ENCODE data around the gene ID4.

DNA sequence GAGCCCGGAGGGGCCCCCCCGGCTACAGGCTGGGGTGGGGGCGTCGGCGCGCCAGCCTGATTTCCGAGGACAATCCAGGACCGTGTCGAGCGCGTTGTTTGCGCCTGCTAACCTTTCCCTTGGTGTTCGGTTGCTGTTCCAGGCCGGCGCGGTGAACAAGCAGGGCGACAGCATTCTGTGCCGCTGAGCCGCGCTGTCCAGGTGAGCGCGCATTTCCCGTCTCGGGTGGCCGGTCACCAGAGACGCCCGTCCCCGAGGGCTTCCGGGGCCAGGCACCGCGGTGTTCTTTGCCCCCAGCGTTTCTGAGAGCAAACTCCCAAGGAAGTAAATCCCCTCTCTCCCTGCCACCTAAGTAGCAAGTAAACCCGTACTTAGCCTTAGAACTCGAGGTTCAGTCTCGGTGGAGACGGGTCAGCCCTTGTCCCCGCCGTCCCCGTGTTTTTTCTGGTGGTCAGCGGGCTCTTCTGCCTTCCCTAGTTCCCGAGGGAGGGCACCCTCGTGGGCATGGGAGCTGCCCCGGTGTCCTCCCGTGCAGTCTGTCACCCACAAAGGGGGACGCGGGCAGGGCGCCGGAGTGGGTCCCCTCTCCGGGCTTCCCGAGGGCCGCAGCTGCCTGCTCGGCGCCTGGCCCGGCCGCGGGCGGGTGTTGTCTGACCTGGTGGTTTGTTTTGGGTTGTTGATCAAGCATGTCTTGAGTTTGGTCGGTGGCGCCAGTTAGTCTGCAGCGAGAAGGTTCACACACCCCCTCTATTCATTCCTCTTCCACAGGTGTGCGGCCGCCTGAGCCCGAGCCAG is 1.5 kb downstream of the ID4 start:
- TF ChIP-seq, protein P1, sequence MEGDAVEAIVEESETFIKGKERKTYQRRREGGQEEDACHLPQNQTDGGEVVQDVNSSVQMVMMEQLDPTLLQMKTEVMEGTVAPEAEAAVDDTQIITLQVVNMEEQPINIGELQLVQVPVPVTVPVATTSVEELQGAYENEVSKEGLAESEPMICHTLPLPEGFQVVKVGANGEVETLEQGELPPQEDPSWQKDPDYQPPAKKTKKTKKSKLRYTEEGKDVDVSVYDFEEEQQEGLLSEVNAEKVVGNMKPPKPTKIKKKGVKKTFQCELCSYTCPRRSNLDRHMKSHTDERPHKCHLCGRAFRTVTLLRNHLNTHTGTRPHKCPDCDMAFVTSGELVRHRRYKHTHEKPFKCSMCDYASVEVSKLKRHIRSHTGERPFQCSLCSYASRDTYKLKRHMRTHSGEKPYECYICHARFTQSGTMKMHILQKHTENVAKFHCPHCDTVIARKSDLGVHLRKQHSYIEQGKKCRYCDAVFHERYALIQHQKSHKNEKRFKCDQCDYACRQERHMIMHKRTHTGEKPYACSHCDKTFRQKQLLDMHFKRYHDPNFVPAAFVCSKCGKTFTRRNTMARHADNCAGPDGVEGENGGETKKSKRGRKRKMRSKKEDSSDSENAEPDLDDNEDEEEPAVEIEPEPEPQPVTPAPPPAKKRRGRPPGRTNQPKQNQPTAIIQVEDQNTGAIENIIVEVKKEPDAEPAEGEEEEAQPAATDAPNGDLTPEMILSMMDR (IDR thresholded peaks at IDR 0.05), result no peak
- TF ChIP-seq POLR2A (IDR thresholded peaks at IDR 0.05), result no peak
